NK-92 (cell line): ENCODE measurements around the gene ZNF423.
"Not testable (repeated sequence)": the region's sequence is repeated elsewhere in the genome, so short reads cannot be mapped to it uniquely, and the experiment has no call there.

Experiments used
- DNase-seq: peaks from one replicate; lab custom pipeline; 2025; ENCODE audit not compliant: unreplicated experiment; lab: John Stamatoyannopoulos, UW

The ZNF423 gene

DNA sequence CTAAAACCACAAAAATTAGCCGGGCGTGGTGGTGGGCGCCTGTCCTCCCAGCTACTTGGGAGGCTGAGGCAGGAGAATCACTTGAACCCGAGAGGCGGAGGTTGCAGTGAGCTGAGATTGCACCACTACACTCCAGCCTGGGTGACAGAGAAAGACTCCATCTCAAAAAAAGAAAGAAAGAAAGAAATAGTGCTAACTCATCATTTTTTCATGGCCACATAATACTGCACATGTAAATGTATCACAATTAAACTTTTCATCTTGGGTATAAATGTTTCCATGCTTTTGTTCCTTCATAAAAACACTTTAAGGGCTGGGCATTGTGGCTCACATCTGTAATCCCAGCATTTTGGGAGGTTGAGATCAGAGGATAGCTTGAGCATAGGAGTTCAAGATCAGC is 15.9 kb upstream of the ZNF423 start:
- not testable (repeated sequence) for DNase-seq

GRCh38 chr16:49869731-49870130 is 13.8 kb upstream of the ZNF423 start:
- DNase-seq = no peak

GRCh38 chr16:49867796-49868668 is 12.1 kb upstream of the ZNF423 start:
- no peak for DNase-seq

- DNase-seq = no peak
Observed at GRCh38 chr16:49867234-49867633, 11.3 kb upstream of the ZNF423 start.

DNA sequence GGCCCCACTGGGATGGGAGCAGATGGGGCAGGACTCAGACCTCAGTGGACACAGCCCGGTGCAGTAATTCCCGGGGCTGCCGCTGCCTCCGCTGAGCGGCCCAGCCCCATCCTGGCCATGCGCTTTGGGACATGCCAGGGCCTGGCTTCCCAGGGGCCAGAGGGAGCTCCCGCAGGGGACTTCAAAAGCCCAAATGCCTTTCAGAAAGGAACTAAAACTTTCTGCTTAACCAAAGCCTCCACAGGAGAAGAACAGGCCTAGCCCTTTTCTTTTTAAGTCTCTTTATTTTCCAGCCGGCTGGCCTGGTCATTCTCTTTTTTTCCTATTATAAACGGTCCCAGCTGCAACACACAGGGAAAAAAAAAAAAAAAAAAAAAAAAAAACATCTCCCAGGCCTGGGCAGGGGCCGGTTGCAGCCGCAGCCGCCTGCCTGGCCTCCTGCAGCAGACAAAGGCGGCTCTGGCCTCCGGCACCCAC is 10.7 kb upstream of the ZNF423 start:
- DNase-seq = no peak

GRCh38 chr16:49862694-49863093 is 6.8 kb upstream of the ZNF423 start:
- DNase-seq = no peak

GRCh38 chr16:49861299-49861698 is 5.4 kb upstream of the ZNF423 start:
- DNase-seq = no peak

DNA sequence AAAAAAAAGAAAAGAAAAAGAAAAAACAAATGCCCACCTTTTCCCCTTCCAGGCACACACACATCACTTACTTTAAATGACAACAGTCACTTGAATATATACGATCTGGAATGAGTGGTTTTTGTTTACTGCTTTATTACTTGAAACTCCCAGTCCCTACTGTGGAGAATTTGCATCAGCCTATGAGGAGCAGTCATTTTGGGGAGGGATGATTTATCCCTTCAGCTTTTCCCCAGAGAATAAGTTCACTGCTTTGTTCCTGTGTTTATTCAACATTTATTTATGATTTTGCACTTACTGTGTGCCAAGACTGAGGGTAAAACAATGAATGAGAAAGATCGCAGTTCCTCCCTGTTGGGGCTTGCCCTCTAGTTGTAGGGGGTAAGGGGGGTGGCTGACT is 4.7 kb upstream of the ZNF423 start:
- DNase-seq = no peak

DNA sequence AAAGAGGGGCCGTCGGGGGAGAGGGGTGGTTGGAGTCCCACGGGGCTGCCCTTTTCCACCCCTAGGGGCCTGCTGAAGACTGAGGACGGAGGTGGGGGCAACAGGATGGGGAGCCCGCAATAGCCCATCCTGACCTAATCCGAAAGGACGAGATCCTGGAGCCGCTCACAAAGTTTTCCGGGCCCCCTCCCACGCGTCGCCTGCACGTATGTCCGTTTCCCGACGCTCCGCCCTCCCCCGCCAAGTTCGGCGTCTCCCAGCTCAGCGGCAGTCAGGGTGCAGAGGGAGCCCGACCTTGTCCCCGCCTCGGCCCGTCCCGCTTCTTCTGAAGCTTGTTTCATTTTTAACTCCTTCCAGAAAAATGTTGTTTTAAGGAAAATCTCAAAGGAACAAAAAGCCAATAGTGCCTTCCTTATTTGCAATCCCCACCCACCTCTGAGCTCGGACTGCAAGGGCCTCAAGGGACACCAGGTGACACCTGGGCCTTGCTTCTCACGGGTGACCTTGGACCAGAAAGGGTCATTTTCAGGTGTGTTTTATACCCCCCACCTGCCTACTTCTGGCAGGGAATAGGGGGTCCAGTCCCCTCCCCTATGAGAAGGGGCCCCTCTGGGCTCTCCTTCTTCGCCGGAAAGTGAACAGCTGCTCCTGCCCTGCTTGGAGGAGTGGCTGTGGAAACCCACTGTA is 3.4 kb upstream of the ZNF423 start:
- DNase-seq = no peak

DNA sequence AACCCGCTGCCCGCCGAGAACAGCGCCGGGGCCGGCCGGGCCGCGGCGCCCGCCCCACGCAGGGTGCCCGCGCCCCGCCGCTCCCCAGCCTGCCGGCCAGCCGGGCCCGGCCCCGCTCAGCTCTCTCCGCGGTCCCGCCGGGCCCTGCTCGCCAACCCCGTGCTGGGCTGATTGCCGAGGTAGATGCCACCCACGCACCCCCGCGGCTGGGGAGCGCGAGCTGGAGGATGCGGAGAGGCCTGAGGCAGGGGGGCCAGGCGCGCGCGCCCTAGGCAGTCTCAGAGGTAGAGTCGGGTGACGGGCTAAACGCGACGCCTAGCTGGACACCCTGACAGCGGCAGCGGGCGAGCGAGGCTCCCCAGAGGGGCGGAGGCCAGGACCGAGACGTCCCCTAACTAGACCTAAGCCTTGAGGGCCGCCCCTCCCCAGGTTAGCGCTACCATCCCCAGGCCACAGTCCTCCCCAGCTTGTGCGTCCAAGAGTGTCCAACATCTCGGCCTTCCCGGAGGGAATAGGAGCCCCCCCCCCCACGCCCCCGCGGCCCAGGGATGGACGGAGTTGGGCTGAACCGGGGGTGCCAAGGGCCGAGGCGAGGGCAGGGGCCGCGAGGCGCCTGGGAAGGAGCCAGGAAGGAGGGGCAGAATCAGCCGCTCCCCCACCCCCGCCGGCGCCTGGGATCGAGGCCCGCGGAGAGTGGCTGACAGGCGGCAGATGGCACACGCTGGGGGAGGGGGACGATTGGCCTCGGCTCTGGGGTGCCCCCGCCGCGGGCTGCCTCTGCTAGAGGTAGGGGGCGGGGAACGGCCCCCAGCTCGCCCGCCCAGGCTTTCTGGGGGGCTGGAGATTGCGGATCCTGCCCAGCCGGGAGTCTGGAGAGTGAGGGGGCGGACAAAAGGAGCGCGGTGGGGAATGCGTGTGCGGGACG is 2.5 kb upstream of the ZNF423 start:
- DNase-seq = no peak

DNA sequence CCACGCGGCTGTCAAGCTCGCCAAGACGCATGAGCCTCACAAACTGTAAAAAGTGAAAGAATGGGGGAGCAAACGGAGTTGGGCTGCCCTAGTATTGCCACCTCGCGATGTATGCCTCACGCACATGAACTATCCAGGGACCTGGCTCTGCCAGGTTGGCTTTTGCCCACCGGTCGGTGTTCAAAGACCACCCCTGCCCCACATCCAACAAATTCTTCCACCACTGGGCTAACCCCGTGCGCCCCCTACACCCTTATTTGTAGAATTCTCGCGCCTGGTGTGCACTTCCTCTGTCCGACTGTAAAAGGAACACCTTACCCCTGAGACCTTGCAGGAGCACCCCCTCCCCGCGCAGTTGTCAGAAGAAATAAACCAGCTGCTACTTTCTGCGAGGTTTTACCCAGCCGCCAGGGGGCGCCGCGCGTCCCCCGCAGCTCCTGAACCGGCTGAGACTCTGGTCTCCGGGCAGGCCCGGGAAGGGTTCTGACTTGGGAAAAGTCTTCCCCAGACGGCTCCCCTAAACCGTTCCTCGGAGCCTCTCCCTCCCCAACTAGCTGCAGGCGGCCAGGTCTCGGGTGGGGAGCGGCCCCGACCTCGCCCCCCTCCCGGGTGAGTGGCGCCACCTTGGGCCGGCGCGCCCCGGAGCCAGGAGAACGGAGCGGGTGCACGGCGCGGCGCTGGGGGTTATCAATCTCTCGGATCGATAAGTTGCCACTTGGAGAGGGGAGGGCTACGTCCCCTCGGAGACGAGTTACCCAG is 1.7 kb upstream of the ZNF423 start:
- no peak for DNase-seq

GRCh38 chr16:49856672-49857330 is 889 bp upstream of the ZNF423 start:
- no peak for DNase-seq

DNA sequence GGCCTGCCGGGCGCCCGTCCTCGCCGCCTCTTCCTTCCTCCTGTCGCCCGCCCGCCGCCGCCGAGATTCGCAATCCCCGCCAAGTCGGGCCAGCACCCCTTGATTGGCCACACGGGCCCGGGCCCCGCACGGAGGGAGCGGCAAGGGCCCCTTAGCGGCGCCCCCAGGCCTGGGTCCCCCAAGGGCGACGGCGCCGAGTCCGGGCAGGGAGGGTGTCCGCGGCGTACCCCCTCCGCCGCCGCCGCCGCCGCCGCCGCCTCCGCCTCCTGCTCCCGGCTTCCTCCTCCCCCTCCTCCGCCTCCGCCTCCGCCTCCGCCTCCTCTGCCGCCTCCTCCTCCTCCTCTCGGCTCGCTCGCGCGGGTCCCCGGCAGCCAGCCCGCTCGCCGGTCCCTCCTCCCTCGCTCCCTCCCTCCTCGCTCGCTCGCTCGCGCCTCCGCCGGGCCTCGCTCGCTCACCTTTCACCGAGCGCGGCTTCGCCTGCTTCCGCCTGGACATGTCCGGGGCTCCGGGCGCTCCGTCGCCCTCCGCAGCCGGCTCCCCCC is 561 bp downstream of the ZNF423 start:
- DNase-seq = no peak

GRCh38 chr16:49854796-49855203 is 1.1 kb downstream of the ZNF423 start:
- DNase-seq = no peak

DNA sequence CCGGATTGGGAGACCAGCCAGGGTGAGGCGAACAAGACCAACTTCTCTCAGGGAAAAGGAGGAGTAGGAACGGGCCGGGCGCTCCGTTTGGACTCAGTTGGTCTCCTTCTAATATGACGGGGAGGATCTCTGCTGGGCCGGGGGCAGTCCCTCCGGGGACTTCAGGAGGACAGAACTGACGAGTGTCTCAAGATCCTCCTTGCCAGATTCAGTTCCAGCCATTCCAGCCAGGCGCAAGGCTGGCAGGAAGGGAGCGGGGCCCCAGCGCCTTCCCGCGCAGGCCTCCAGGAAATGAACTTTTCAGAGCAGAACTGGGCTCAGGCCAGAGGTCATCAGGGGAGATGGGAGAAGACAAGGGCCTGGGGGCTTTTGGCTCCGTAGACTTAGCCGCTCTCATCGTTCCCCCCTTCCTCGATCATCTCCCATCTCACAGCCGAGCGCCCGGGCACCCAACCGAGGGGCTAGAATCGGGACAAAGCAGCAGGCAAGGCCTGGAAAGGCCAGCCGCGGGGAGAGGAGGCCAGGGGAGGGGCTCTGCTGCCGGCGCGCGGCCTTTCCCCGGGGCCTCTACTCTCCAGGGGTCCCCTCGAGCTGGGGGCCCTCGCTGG is 1.6 kb downstream of the ZNF423 start:
- no peak for DNase-seq

DNA sequence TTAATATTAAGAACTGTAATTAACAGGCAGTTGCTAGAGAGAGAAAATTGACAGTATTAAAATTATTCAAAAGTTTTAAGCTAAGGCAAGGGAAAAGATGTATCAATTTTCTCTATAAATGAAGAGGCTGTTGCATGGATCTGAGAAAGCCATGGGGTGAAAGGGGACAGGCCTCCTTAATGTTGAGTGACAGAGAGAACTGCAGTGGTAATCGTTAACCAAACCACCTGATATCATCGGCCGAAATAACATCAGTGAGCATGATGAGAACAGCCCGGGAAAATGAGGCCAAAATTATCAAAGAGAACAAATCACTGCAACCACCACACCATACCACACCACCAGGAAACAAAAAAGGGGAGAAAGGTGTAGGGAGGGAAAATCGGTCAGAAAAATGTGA is 3.6 kb downstream of the ZNF423 start:
- DNase-seq = no peak

GRCh38 chr16:49851468-49851787 is 4.5 kb downstream of the ZNF423 start:
- no peak for DNase-seq

GRCh38 chr16:49850558-49851467 is 5.1 kb downstream of the ZNF423 start:
- DNase-seq = no peak

DNA sequence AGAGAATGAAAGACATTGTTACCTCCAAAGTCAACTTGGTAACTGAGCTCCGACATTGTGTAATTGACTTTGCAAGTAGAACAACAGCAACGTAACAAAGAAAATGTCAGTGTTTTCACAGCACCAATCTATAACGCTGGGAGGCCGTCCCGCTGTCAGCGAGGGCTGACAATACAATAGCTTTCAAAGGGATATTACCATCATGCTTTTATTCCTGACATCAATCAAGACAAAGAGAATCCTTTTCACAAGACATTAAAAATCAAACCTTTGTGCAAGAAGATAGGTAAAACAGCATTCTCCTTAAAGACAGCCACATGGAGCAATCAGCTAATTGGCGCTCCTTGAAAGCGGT is 6.2 kb downstream of the ZNF423 start:
- DNase-seq = no peak
